Activated CD4-positive, alpha-beta T cell treated with anti-CD3 and anti-CD28 coated beads, Interleukin-2, amount 50 U/mL, for 48 hours (primary cell): ENCODE data around the gene GLI1.
"Not testable (repeated sequence)": the region's sequence is repeated elsewhere in the genome, so short reads cannot be mapped to it uniquely, and the experiment has no call there.

Experiments used
- DNase-seq, 2 experiments: peaks; one replicate each; pipeline ENCODE4 v3.0.0-alpha.2; 2020

GLI1 gene

GRCh38 chr12:57500213-57500612 lies 40.6 kb downstream of the GLI1 start:
- DNase-seq: no peak

DNA sequence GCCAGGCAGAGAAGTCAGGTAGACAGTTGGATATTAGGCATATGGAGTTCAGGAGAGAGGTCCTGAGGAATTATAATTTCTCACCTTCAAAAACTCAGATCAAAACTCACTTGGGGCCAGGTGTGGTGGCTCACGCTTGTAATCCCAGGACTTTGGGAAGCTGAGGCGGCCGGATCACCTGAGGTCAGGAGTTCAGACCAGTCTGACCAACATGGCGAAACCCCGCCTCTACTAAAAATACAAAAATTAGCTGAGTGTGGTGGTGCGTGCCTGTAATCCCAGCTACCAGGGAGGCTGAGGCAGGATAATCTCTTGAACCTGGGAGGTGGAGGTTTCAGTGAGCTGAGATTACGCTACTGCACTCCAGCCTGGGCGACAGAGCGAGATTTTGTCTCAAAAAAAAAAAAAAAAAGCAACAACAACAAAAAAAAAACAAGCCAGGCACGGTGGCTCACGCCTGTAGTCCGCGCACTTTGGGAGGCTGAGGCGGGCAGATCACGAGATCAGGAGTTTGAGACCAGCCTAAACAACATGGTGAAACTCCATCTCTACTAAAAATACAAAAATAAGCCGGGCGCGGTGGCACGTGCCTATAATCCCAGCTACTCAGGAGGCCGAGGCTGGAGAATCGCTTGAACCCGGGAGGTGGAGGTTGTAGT lies 42.9 kb downstream of the GLI1 start:
- not testable (repeated sequence) for DNase-seq

GRCh38 chr12:57506541-57506940 lies 47.0 kb downstream of the GLI1 start:
- not testable (repeated sequence) for DNase-seq

DNA sequence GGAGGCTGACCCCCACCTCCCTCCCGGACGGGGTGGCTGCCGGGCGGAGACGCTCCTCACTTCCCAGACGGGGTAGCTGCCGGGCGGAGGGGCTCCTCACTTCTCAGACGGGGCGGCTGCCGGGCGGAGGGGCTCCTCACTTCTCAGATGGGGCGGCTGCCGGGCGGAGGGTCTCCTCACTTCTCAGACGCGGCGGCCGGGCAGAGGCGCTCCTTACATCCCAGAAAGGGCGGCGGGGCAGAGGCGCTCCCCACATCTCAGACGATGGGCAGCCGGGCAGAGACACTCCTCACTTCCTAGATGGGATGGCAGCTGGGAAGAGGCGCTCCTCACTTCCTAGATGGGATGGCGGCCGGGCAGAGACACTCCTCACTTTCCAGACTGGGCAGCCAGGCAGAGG lies 48.2 kb downstream of the GLI1 start:
- not testable (repeated sequence) for DNase-seq

- no peak for DNase-seq
Measured at GRCh38 chr12:57511161-57511560, 51.6 kb downstream of the GLI1 start.

DNA sequence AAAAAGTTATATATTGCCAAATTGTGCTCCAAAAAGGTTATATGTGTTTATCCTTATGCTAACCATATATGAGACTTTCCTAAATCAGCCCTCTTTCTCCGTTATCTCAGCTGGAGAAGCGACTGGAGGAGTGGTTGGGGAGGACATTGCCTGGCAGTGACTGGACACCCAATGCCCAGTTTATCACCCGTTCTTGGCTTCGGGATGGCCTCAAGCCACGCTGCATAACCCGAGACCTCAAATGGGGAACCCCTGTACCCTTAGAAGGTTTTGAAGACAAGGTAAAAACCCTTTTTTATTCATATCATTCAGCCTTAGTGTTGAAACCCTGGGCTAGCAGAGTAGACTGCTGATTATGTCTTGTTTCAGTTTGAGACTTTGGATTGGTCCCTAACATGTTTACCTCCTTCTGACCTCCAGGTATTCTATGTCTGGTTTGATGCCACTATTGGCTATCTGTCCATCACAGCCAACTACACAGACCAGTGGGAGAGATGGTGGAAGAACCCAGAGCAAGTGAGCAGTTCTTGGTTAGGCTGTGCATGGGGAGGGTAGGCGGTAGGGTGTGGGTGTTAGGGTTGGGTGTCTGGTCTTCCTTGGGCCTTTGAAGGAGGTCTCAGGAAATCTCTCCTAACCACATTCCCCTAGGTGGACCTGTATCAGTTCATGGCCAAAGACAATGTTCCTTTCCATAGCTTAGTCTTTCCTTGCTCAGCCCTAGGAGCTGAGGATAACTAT lies 52.2 kb downstream of the GLI1 start:
- no peak for DNase-seq

GRCh38 chr12:57512665-57513064 lies 53.1 kb downstream of the GLI1 start:
- DNase-seq: no peak

GRCh38 chr12:57513266-57513665 lies 53.7 kb downstream of the GLI1 start:
- no peak for DNase-seq

- not testable (repeated sequence) for DNase-seq
Measured at GRCh38 chr12:57513677-57514076, 54.1 kb downstream of the GLI1 start.

DNA sequence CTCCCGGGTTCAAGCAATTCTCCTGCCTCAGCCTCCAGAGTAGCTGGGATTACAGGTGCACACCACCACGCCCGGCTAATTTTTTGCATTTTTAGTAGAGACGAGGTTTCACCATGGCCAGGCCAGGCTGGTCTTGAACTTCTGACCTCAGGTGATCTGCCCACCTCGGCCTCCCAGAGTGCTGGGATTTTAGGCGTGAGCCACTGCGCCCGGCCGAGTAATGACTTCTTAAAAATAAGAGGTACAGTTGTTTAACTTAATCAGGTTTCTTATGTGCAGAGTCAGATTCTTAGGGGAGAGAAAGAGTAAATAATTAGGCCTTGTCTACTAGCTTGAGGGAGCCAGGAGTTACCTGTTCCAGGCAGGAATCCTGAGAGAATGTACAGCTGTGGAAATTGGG lies 54.7 kb downstream of the GLI1 start:
- DNase-seq: not testable (repeated sequence)

DNA sequence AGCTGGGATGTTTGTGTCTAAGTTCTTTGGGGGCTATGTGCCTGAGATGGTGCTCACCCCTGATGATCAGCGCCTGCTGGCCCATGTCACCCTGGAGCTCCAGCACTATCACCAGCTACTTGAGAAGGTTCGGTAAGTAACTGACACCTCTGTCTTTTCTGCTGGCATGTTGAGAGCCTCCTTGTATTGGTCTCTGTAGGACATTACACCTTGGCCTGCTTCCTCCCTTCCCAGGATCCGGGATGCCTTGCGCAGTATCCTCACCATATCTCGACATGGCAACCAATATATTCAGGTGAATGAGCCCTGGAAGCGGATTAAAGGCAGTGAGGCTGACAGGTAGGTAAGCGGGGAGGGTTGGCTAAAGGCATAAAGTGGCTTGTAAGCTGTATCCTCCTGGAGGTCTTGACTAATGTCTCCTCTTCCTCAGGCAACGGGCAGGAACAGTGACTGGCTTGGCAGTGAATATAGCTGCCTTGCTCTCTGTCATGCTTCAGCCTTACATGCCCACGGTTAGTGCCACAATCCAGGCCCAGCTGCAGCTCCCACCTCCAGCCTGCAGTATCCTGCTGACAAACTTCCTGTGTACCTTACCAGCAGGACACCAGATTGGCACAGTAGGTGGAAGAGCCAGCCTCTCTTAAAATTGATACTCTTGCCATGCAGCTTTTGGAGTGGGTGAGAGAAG lies 55.3 kb downstream of the GLI1 start:
- DNase-seq: no peak

GRCh38 chr12:57515408-57515933 lies 55.9 kb downstream of the GLI1 start:
- DNase-seq: no peak

GRCh38 chr12:57515934-57516541 lies 56.5 kb downstream of the GLI1 start:
- DNase-seq: no peak

DNA sequence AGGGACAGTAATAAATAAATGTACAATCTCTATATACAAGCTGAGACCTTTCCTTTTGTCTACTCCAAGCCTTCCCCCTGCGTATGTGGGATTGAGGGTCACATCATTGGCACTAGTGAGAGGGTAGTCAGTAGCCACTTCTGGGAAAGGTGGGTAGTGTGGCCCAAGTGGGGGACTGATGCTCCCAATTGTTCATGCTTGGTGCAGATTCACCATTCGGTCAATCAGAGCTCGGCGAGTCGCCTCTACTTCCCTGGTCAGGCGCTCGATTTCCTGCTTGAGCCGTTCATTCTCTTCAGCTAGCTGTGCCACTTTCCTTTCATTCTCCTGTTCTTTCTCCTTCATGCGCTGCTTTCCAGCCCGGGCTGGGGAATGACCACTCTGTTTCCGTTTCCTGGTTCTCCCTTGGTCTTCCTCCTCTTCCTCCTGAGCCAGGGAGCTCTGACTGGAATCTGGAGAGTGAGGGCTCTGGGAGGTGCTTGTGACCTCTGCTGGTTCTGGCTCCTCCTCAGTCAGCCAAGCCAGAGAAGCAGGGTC lies 57.1 kb downstream of the GLI1 start:
- no peak for DNase-seq

GRCh38 chr12:57517187-57517586 lies 57.6 kb downstream of the GLI1 start:
- no peak for DNase-seq

DNA sequence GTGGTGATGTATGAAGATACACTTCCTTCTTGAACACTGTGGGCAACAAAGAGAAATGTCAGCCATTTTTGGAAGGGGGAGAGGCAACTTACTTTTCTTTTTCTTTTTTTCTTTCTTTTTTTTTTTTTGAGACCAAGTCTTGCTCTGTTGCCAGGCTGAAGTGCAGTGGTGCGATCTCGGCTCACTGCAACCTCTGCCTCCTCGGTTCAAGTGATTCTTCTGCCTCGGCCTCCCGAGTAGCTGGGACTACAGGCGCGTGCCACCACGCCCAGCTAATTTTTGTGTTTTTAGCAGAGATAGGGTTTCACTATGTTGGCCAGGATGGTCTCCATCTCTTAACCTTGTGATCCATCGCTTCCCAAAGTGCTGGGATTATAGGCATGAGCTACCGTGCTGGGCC lies 58.1 kb downstream of the GLI1 start:
- DNase-seq: not testable (repeated sequence)

- DNase-seq: no peak
Measured at GRCh38 chr12:57518176-57518919, 58.8 kb downstream of the GLI1 start.

DNA sequence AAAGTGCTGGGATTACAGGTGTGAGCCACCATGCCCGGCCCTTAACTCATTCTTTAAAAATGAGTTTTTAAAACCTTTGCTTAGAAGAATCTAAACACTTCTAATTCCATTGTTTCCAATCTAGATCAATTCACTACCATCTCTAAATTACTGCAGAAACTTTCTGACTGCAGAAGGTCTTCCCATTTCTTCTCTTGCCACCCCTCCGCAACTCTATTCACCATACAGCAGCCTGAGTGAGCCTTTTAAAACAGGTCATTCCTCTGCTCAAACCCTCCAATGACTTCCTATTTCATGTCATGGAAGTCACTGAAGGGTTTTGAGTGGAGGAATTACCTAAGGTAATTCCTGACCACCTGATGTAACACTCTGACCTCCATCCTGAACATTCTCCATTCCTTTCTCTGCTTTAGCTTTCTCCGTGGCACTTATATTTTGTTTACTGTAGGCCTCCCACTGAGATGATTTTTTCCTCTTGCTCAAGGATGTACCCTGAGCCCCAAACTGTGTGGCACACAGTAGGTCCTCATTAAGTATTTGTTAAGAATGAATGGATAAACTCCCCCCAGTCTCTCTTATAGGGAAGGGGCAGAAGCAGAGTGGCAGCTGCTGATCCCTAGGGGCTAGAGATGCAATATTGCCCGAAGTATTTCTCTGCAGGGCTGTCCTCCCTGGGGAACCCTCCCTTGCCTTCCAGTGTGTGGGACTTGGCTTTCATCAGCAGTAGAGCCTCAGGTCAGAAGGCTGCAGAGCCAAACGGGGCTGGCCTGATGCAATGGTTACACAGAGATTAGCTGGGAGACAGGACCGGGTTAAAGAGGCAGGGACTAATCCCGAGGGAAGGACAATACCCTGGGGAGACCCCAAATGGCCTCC lies 59.6 kb downstream of the GLI1 start:
- peak in 1 of 2 experiments; percentile 32 for DNase-seq

- DNase-seq: peak; percentile 36 to 43
Measured at GRCh38 chr12:57519796-57520052, 60.1 kb downstream of the GLI1 start.

- DNase-seq: peak; percentile 99 to 100
Measured at GRCh38 chr12:57520053-57520818, 60.7 kb downstream of the GLI1 start, which contains the start of gene DDIT3. TSS of gene DDIT3 (minus strand) at chr12:57520514. CDS start at chr12:57517406, 3,108 bp downstream.
